ENCODE results near the gene AKAIN1. TPM values are rescaled to one million over a fixed set of nuclear protein-coding genes. Genes with fewer than 3 reads are reported as not detected.

AKAIN1 gene
- total RNA-seq, 1 donor from 2014 or later, result not detected

DNA sequence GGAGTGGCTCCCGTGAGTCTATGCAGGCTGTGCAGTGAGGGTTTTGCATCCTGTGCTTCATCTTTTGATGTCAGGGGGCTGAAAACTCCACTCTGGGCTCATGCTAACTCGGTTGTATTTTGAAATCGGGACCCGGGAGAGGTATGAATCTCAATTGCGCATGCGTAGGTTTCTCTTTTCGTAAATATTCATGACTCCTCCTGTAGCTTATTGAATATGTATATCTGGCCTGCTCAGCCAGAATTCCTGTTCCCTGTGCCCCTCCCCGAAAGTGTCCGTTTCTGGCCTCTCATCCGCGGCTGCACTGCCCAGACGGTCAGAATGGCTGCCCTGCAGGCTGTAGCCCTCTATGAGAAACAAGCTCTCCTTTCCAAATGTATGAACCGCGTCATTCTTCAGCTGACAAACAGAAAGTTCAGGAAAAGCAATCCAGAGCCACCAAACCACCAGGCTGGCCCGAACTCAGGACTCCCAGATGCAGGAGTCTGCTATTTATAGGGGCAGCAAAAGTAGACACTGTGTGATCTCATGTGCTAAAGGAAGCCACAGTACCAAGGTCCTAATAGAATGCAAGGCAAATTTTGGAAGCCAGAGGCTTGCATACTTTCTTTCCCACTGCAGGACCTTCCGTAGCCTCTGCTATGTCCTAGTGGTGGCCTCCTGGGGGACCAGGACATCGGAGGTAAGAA lies 41.7 kb downstream of the AKAIN1 start:
- H3K36me3 ChIP-seq, result no peaks in the 10 kb centered on the region
- no peak overlapping the region for H3K4me2 ChIP-seq
- H3K79me2 ChIP-seq (ENCODE audit: low read depth), result no peaks in the 10 kb centered on the region
- Mint-ChIP-seq H3K27me3 (ENCODE audit: insufficient read depth, low read depth) (peaks cover 2% of the 10 kb centered on the region), H3K27ac (no peak overlapping the region), H3K4me3 (no peak overlapping the region), H3K36me3 (no peaks in the 10 kb centered on the region), H3K9me3 (no peaks in the 10 kb centered on the region), H3K4me1 (no peaks in the 10 kb centered on the region)
- no peak overlapping the region for H2AFZ ChIP-seq (replicated peaks)
- no peak for DNase-seq (ENCODE audit: low spot score)
- peaks cover 5% of the 10 kb centered on the region for H3K4me1 ChIP-seq
- H4K20me1 ChIP-seq (ENCODE audit: low read depth), result no peaks in the 10 kb centered on the region
- no peak overlapping the region for H3K27ac ChIP-seq
- no peaks in the 10 kb centered on the region for H3K27me3 ChIP-seq
- H3F3A ChIP-seq (ENCODE audit: low read depth), result no peaks in the 10 kb centered on the region
- no peaks in the 10 kb centered on the region for H3K9me3 ChIP-seq (ENCODE audit: low read depth)
- H3K9ac ChIP-seq, result no peak overlapping the region
- no peak for TF ChIP-seq EZH2phosphoT487 (IDR thresholded peaks at IDR 0.05)
- TF ChIP-seq, protein P1, sequence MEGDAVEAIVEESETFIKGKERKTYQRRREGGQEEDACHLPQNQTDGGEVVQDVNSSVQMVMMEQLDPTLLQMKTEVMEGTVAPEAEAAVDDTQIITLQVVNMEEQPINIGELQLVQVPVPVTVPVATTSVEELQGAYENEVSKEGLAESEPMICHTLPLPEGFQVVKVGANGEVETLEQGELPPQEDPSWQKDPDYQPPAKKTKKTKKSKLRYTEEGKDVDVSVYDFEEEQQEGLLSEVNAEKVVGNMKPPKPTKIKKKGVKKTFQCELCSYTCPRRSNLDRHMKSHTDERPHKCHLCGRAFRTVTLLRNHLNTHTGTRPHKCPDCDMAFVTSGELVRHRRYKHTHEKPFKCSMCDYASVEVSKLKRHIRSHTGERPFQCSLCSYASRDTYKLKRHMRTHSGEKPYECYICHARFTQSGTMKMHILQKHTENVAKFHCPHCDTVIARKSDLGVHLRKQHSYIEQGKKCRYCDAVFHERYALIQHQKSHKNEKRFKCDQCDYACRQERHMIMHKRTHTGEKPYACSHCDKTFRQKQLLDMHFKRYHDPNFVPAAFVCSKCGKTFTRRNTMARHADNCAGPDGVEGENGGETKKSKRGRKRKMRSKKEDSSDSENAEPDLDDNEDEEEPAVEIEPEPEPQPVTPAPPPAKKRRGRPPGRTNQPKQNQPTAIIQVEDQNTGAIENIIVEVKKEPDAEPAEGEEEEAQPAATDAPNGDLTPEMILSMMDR (IDR thresholded peaks at IDR 0.05), result no peak
- no peak for TF ChIP-seq EZH2 (IDR thresholded peaks at IDR 0.05)
- H3K4me3 ChIP-seq, result no peak overlapping the region

DNA sequence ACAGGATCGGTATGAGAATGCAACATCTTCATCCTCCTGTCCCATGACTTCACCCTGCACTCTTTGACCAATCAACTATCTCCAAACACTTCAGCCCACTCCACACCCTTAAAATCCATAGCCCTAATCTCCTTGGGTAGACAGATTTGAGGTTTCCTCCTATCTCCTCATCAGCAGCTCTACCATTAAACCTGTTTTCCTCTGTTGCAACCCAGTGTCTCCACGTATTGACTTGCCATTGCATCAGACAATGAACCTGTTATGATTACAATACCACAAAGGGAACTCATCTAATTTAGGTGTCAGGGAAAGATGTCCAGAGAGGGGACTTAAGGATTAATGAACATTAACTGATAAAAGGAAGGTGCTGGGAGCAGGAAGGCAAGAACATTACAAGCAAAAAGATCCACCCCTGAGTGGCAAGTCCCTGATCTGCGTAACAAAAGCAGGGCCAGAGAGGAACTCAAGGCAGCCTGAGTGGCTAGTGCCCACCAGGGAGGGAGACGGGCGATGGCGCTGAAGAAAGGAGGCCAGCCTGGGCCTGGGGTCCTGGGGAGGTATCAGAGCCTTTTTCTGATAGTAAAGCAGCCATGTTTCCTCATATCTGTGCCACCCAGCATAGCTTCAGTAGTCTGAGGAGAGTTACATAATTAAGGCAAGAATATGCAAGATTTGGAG lies 44.6 kb downstream of the AKAIN1 start:
- no peak overlapping the region for H3K4me3 ChIP-seq
- Mint-ChIP-seq H3K4me1 (peaks cover 2% of the 10 kb centered on the region), H3K27ac (no peak overlapping the region), H3K36me3 (no peaks in the 10 kb centered on the region), H3K9me3 (no peaks in the 10 kb centered on the region), H3K4me3 (no peak overlapping the region), H3K27me3 (ENCODE audit: insufficient read depth, low read depth) (peaks cover 2% of the 10 kb centered on the region)
- H3K4me2 ChIP-seq, result no peak overlapping the region
- H3K4me1 ChIP-seq, result peaks cover 10% of the 10 kb centered on the region
- H4K20me1 ChIP-seq (ENCODE audit: low read depth), result no peaks in the 10 kb centered on the region
- H3K27me3 ChIP-seq, result no peaks in the 10 kb centered on the region
- TF ChIP-seq EZH2phosphoT487 (IDR thresholded peaks at IDR 0.05), result no peak
- no peak for TF ChIP-seq EZH2 (IDR thresholded peaks at IDR 0.05)
- TF ChIP-seq, protein P1 (IDR thresholded peaks at IDR 0.05), result no peak
- no peak overlapping the region for H3K9ac ChIP-seq
- no peaks in the 10 kb centered on the region for H3K36me3 ChIP-seq
- no peaks in the 10 kb centered on the region for H3K79me2 ChIP-seq (ENCODE audit: low read depth)
- H2AFZ ChIP-seq (replicated peaks), result no peak overlapping the region
- H3K9me3 ChIP-seq (ENCODE audit: low read depth), result no peaks in the 10 kb centered on the region
- H3K27ac ChIP-seq, result no peak overlapping the region
- DNase-seq (ENCODE audit: low spot score), result no peak
- no peaks in the 10 kb centered on the region for H3F3A ChIP-seq (ENCODE audit: low read depth)

DNA sequence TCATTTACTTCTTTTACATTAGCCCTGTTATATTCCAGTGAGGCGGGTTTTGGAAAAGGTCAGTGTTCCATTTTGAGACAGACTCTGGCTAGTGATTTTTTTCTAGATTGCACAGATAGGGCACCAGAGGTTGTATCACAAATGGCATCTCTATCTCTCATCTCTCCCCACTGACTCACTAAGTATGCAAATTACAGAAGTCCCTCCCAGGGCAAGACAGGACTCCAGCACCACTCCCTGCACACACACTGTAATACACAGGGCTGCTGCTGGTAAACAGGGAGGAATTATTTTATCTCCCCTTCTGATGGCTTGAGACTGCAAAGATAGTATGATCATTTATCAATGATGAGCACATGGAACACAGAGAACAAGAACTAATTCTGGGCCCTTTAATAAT lies 46.2 kb downstream of the AKAIN1 start:
- no peak overlapping the region for H3K4me3 Mint-ChIP-seq
- H3K27me3 Mint-ChIP-seq (ENCODE audit: insufficient read depth, low read depth), result peaks cover 2% of the 10 kb centered on the region
- peaks cover 2% of the 10 kb centered on the region for H3K4me1 Mint-ChIP-seq
- Histone ChIP-seq H3K36me3 (no peaks in the 10 kb centered on the region), H3K4me1 (peaks cover 10% of the 10 kb centered on the region), H3K4me2 (no peak overlapping the region), H2AFZ (replicated peaks) (no peak overlapping the region), H3K9ac (no peak overlapping the region), H4K20me1 (ENCODE audit: low read depth) (no peaks in the 10 kb centered on the region), H3K4me3 (no peak overlapping the region), H3K27ac (no peak overlapping the region), H3K27me3 (no peaks in the 10 kb centered on the region), H3F3A (ENCODE audit: low read depth) (no peaks in the 10 kb centered on the region), H3K79me2 (ENCODE audit: low read depth) (no peaks in the 10 kb centered on the region), H3K9me3 (ENCODE audit: low read depth) (no peaks in the 10 kb centered on the region)
- no peak for TF ChIP-seq EZH2phosphoT487 (IDR thresholded peaks at IDR 0.05)
- no peaks in the 10 kb centered on the region for H3K9me3 Mint-ChIP-seq
- no peaks in the 10 kb centered on the region for H3K36me3 Mint-ChIP-seq
- no peak for DNase-seq (ENCODE audit: low spot score)
- H3K27ac Mint-ChIP-seq, result no peak overlapping the region

GRCh38 chr18:5146093-5146492 lies 51.0 kb downstream of the AKAIN1 start:
- H3K27ac Mint-ChIP-seq, result no peak overlapping the region
- Histone ChIP-seq H3F3A (ENCODE audit: low read depth) (no peaks in the 10 kb centered on the region), H3K4me2 (no peak overlapping the region), H3K36me3 (no peaks in the 10 kb centered on the region), H3K79me2 (ENCODE audit: low read depth) (no peaks in the 10 kb centered on the region), H3K9me3 (ENCODE audit: low read depth) (no peaks in the 10 kb centered on the region), H4K20me1 (ENCODE audit: low read depth) (no peaks in the 10 kb centered on the region), H3K4me3 (no peak overlapping the region), H3K27me3 (no peaks in the 10 kb centered on the region), H3K9ac (no peak overlapping the region), H3K27ac (no peak overlapping the region), H2AFZ (replicated peaks) (no peak overlapping the region), H3K4me1 (peaks cover 5% of the 10 kb centered on the region)
- TF ChIP-seq, protein P1 (IDR thresholded peaks at IDR 0.05), result no peak
- TF ChIP-seq EZH2phosphoT487 (IDR thresholded peaks at IDR 0.05) (no peak), EZH2 (IDR thresholded peaks at IDR 0.05) (no peak)
- no peaks in the 10 kb centered on the region for H3K27me3 Mint-ChIP-seq (ENCODE audit: insufficient read depth, low read depth)
- no peaks in the 10 kb centered on the region for H3K9me3 Mint-ChIP-seq
- no peak overlapping the region for H3K4me3 Mint-ChIP-seq
- H3K36me3 Mint-ChIP-seq, result no peaks in the 10 kb centered on the region
- DNase-seq (ENCODE audit: low spot score), result no peak
- peaks cover 2% of the 10 kb centered on the region for H3K4me1 Mint-ChIP-seq

Measured in neural progenitor cell (in vitro differentiated cells).